ENCODE measurements around the gene ABHD8. TPM values are rescaled to one million over a fixed set of nuclear protein-coding genes. Genes with fewer than 3 reads are reported as not detected.

The ABHD8 gene
- total and polyA plus RNA-seq, 2 experiments from 2014 or later = 8.7 to 19.1 TPM

- TF ChIP-seq EZH2phosphoT487 (IDR thresholded peaks at IDR 0.05; ENCODE audit: insufficient read depth, low read depth) = no peak
- no peak for TF ChIP-seq EZH2 (IDR thresholded peaks at IDR 0.05; ENCODE audit: insufficient read depth, poor library complexity, severe bottlenecking)
- Histone ChIP-seq H3K27me3 (replicated peaks; ENCODE audit: insufficient read depth) (no peaks in the 10 kb centered on the region), H3K4me2 (ENCODE audit: unreplicated experiment) (peak overlapping the region; percentile 94), H3K79me2 (ENCODE audit: insufficient read depth) (peaks cover 70% of the 10 kb centered on the region), H4K20me1 (ENCODE audit: insufficient read depth) (no peaks in the 10 kb centered on the region), H3K4me1 (ENCODE audit: insufficient read depth) (peaks cover 26% of the 10 kb centered on the region), H3K9me2 (ENCODE audit: insufficient read depth) (no peaks in the 10 kb centered on the region), H3F3A (ENCODE audit: insufficient read depth) (0 out of 2 replicates have a peak, but pooled peaks cover 3% of the 10 kb centered on the region), H3K9me3 (ENCODE audit: low read depth) (no peaks in the 10 kb centered on the region), H2AFZ (no peak overlapping the region), H3K36me3 (ENCODE audit: low read depth) (no peaks in the 10 kb centered on the region), H3K4me3 (peak overlapping the region; percentile 92), H3K27ac (peak overlapping the region; percentile 15; the same call in 1 of the 2 replicates), H3K9ac (0 out of 2 replicates have a peak overlapping the region, but pooled peaks have one; percentile 79)
- no peak for DNase-seq
- WGBS, 2 experiments (ENCODE audit: low coverage in 1 of 2, low lambda C conversion rate in 2 of 2, missing lambda C conversion rate in 2 of 2) = 69 to 73% methylated on average over 8 of the region's 8 CpGs
- in situ Hi-C loops (cut with MboI) = no loop called here
These were observed 60.6 kb downstream of the ABHD8 start for GRCh38 chr19:17242431-17243208.

Other genes with a start within 250 kb of the ABHD8 start
- 1.0 and 3.4 TPM in 2 replicates for gene HAUS8, start 228.0 kb downstream of the ABHD8 start, total RNA-seq (2014; rRNA removed; shearing (Covaris generic))
- 8.2 and 10.6 TPM in 2 replicates for gene HAUS8, start 228.0 kb downstream of the ABHD8 start, polyA plus RNA-seq (2016; fragmentation: Nextera tagmentation; extraction: Ambion mirVana)
- gene MYO9B, start 227.6 kb downstream of the ABHD8 start, total RNA-seq (2014; rRNA removed; shearing (Covaris generic)) = 49.1 and 71.8 TPM in 2 replicates
- gene MYO9B, start 227.6 kb downstream of the ABHD8 start, polyA plus RNA-seq (2016; fragmentation: Nextera tagmentation; extraction: Ambion mirVana) = 18.6 and 20.1 TPM in 2 replicates
- 13.2 and 29.0 TPM in 2 replicates for gene USE1, start 88.1 kb downstream of the ABHD8 start, total RNA-seq (2014; rRNA removed; shearing (Covaris generic))
- 29.6 and 32.3 TPM in 2 replicates for gene USE1, start 88.1 kb downstream of the ABHD8 start, polyA plus RNA-seq (2016; fragmentation: Nextera tagmentation; extraction: Ambion mirVana)
- gene OCEL1, start 77.2 kb downstream of the ABHD8 start, total RNA-seq (2014; rRNA removed; shearing (Covaris generic)) = 1.3 and 1.8 TPM in 2 replicates
- gene OCEL1, start 77.2 kb downstream of the ABHD8 start, polyA plus RNA-seq (2016; fragmentation: Nextera tagmentation; extraction: Ambion mirVana) = 17.1 and 17.4 TPM in 2 replicates
- 82.5 and 96.7 TPM in 2 replicates for gene NR2F6, start 57.5 kb downstream of the ABHD8 start, total RNA-seq (2014; rRNA removed; shearing (Covaris generic))
- gene NR2F6, start 57.5 kb downstream of the ABHD8 start, polyA plus RNA-seq (2016; fragmentation: Nextera tagmentation; extraction: Ambion mirVana) = 11.7 and 14.1 TPM in 2 replicates
- not detected in 2 replicates for gene USHBP1, start 38.7 kb downstream of the ABHD8 start, total RNA-seq (2014; rRNA removed; shearing (Covaris generic))
- not detected in 2 replicates for gene USHBP1, start 38.7 kb downstream of the ABHD8 start, polyA plus RNA-seq (2016; fragmentation: Nextera tagmentation; extraction: Ambion mirVana)
- 78.5 and 82.7 TPM in 2 replicates for gene BABAM1, start 36.0 kb downstream of the ABHD8 start, total RNA-seq (2014; rRNA removed; shearing (Covaris generic))
- 90.3 and 99.6 TPM in 2 replicates for gene BABAM1, start 36.0 kb downstream of the ABHD8 start, polyA plus RNA-seq (2016; fragmentation: Nextera tagmentation; extraction: Ambion mirVana)
- 0.54 and 1.4 TPM in 2 replicates for gene ANKLE1, start 21.5 kb downstream of the ABHD8 start, total RNA-seq (2014; rRNA removed; shearing (Covaris generic))
- 0.14 and 0.31 TPM in 2 replicates for gene ANKLE1, start 21.5 kb downstream of the ABHD8 start, polyA plus RNA-seq (2016; fragmentation: Nextera tagmentation; extraction: Ambion mirVana)
- gene MRPL34, start 2.4 kb upstream of the ABHD8 start, total RNA-seq (2014; rRNA removed; shearing (Covaris generic)) = 14.7 and 23.0 TPM in 2 replicates
- 74.5 and 78.8 TPM in 2 replicates for gene MRPL34, start 2.4 kb upstream of the ABHD8 start, polyA plus RNA-seq (2016; fragmentation: Nextera tagmentation; extraction: Ambion mirVana)
- gene DDA1, start 6.1 kb upstream of the ABHD8 start, total RNA-seq (2014; rRNA removed; shearing (Covaris generic)) = 10.9 and 40.8 TPM in 2 replicates
- 87.8 and 96.9 TPM in 2 replicates for gene DDA1, start 6.1 kb upstream of the ABHD8 start, polyA plus RNA-seq (2016; fragmentation: Nextera tagmentation; extraction: Ambion mirVana)
- 2.8 and 4.0 TPM in 2 replicates for gene ANO8, start 31.4 kb upstream of the ABHD8 start, total RNA-seq (2014; rRNA removed; shearing (Covaris generic))
- 0.52 and 0.61 TPM in 2 replicates for gene ANO8, start 31.4 kb upstream of the ABHD8 start, polyA plus RNA-seq (2016; fragmentation: Nextera tagmentation; extraction: Ambion mirVana)
- 11.4 and 14.8 TPM in 2 replicates for gene GTPBP3, start 34.1 kb upstream of the ABHD8 start, total RNA-seq (2014; rRNA removed; shearing (Covaris generic))
- gene GTPBP3, start 34.1 kb upstream of the ABHD8 start, polyA plus RNA-seq (2016; fragmentation: Nextera tagmentation; extraction: Ambion mirVana) = 7.6 and 7.9 TPM in 2 replicates
- not detected in 2 replicates for gene PLVAP, start 73.9 kb upstream of the ABHD8 start, total RNA-seq (2014; rRNA removed; shearing (Covaris generic))
- not detected in 2 replicates for gene PLVAP, start 73.9 kb upstream of the ABHD8 start, polyA plus RNA-seq (2016; fragmentation: Nextera tagmentation; extraction: Ambion mirVana)
- gene CCDC194, start 90.8 kb upstream of the ABHD8 start, total RNA-seq (2014; rRNA removed; shearing (Covaris generic)) = not detected in 2 replicates
- gene CCDC194, start 90.8 kb upstream of the ABHD8 start, polyA plus RNA-seq (2016; fragmentation: Nextera tagmentation; extraction: Ambion mirVana) = not detected in 2 replicates
- not detected in 2 replicates for gene BST2, start 102.2 kb upstream of the ABHD8 start, total RNA-seq (2014; rRNA removed; shearing (Covaris generic))
- gene BST2, start 102.2 kb upstream of the ABHD8 start, polyA plus RNA-seq (2016; fragmentation: Nextera tagmentation; extraction: Ambion mirVana) = 0.75 and 0.79 TPM in 2 replicates
- 68.3 and 73.9 TPM in 2 replicates for gene MVB12A, start 116.6 kb upstream of the ABHD8 start, total RNA-seq (2014; rRNA removed; shearing (Covaris generic))
- 49.6 and 55.3 TPM in 2 replicates for gene MVB12A, start 116.6 kb upstream of the ABHD8 start, polyA plus RNA-seq (2016; fragmentation: Nextera tagmentation; extraction: Ambion mirVana)
- gene TMEM221, start 145.2 kb upstream of the ABHD8 start, total RNA-seq (2014; rRNA removed; shearing (Covaris generic)) = 0.22 TPM in 1 of 2 replicates, not detected in the other
- 0.30 TPM in 1 of 2 replicates, not detected in the other for gene TMEM221, start 145.2 kb upstream of the ABHD8 start, polyA plus RNA-seq (2016; fragmentation: Nextera tagmentation; extraction: Ambion mirVana)
- not detected in 2 replicates for gene NXNL1, start 157.5 kb upstream of the ABHD8 start, total RNA-seq (2014; rRNA removed; shearing (Covaris generic))
- gene NXNL1, start 157.5 kb upstream of the ABHD8 start, polyA plus RNA-seq (2016; fragmentation: Nextera tagmentation; extraction: Ambion mirVana) = not detected in 2 replicates
- gene SLC27A1, start 167.1 kb upstream of the ABHD8 start, total RNA-seq (2014; rRNA removed; shearing (Covaris generic)) = 30.0 and 34.0 TPM in 2 replicates
- gene SLC27A1, start 167.1 kb upstream of the ABHD8 start, polyA plus RNA-seq (2016; fragmentation: Nextera tagmentation; extraction: Ambion mirVana) = 20.4 and 21.9 TPM in 2 replicates
- gene PGLS, start 208.2 kb upstream of the ABHD8 start, total RNA-seq (2014; rRNA removed; shearing (Covaris generic)) = 96.0 and 125 TPM in 2 replicates
- 135 and 140 TPM in 2 replicates for gene PGLS, start 208.2 kb upstream of the ABHD8 start, polyA plus RNA-seq (2016; fragmentation: Nextera tagmentation; extraction: Ambion mirVana)

All from GM23248 (cell line).